GM19043 (cell line): ENCODE results near the gene SRP68.
"Not testable (repeated sequence)": the region's sequence is repeated elsewhere in the genome, so short reads cannot be mapped to it uniquely, and the experiment has no call there.

Source experiments
- ATAC-seq: cut with Tn5 transposase; IDR thresholded peaks from one replicate; pipeline ENCODE4 v1.9.1; 2021; ENCODE audit warnings: low read depth; ENCODE audit not compliant: unreplicated experiment

SRP68 gene

DNA sequence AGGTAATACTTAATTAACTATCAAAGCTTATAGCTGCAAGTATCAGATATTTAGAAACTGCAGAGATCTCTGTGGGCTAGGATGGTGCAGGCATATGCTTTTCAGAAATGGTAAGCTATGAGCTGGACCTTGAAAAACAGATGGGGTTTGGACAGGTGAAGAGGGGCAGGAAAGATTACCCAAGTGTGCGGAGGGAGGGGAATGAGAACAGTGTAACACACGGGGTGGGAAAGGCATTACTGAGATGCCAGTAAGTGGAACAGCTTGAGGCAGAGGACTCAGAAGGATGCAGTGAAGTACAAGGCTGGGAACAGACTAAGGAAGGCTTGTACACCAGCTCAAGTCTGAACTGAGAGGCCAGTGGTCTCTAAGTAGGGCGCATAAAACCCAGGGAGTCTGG, 23.1 kb downstream of the SRP68 start:
- ATAC-seq: no peak

DNA sequence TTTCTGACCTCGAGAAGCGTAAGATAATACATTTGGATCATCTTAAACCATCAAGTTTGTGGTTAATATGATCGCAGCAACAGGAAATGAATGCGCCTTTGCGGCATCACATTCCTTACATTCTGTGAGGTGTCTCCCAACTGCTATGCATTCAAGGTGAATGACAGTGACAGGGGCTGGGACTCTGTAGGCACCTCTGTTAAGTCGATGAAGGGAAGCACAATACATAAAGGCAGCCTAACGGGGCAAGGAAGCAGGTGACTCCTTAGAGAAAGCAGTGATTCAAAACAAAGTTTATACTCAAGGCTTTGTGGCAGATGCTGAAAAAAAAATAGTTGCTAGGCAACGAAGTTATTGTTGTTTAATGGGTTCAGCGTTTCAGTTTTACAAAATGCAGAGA, 23.6 kb downstream of the SRP68 start:
- no peak for ATAC-seq

DNA sequence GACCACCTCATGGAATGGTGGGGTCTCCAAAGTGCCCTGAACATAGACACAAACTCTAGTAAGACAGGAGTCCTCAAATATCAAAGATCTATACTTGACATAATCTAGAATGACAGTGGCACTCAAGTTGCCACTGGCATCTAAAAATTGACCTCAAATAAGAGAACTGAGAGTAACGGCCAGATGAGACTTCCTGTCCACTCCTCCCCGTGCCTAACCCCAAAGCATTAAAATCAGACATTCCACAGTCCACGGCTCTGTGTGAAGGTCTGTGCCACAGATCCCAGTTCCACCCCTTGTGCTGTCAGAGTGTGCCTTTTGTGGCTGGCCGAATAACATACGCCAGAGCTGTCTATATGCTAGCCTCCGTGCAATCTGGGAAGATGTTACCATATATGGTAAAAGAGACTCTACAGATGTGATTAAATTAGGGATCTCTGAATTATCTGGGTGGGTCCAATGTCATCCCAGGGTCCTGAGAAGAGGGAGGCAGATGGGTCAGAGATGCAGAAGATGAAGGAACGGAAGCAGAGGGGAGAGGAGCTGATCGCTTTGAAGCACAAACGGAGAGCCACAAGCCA, 24.2 kb downstream of the SRP68 start:
- no peak for ATAC-seq

DNA sequence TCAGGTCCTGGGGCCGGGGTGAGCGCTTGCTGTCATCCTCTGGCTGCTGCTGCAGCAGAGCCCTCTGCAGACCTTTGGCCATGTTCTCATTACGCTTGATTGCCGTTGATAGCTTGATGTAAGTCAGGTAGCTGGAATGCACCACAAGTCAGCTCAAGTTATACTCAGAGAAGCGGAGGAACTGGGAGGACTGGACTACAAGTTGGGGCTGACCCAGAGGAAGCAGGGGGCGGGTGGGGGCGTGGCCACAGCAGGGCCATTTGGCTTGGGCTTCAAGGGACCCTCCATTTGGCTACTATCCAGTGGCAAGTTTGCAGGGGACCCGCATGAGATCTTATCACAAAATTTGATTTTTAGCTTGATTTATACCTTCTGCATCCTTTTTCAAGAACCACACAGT, 26.3 kb downstream of the SRP68 start:
- no peak for ATAC-seq

DNA sequence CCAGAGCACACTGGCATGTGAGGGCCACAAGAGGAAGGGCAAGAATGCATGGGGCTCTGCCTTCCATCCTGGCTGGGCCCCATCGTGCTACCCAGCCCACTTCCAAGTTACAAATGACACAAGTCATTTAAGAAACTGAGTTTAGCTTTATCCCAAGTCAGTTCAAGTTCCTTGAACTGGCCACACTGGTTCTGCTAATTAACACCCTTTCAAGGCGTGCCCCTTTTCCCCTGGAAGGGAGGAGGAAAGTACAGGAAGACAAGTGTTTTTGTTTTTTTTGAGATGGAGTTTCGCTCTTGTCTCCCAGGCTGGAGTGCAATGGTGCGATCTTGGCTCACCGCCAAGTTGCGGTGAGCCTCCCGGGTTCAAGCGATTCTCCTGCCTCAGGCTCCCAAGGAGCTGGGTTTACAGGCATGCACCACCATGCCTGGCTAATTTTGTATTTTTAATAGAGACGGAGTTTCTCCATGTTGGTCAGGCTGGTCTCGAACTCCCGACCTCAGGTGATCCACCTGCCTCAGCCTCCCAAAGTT, 27.8 kb downstream of the SRP68 start:
- ATAC-seq: not testable (repeated sequence)

DNA sequence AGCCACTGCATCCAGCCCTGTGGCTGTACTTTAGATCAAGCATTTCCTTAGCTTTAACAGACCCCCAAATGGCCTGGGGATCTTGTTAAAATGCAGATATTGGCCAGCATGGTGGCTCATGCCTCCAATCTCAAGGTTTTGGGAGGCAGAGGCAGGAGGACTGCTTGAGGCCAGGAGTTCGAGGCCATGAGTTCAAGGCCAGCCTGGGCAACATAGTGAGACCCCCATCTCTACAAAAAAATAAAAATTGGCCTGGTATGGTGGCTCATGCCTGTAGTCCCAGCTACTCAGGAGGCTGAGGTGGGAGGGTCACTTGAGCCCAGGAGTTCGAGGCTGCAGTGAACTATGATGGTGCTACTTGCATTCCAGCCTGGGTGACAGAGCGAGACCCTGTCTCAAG, 29.4 kb downstream of the SRP68 start:
- not testable (repeated sequence) for ATAC-seq

DNA sequence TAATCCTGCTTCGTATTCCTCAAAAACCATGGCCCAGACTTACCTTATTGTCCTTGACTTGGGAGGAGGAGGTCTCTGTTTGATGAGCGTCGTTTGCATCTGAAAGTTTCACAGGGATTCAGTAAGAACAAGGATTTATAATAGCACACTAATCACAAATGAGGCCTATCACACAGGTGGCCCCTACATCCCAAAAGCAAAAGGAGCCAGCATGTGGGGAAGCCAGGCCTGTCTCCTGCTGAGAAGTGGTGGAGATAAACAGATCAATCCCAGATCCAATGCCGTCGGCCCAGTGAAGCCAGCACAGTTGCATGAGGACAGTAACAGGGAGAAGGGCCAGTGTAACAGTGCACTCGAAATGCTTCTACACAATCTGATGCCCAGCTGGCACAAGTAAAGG, 31.9 kb downstream of the SRP68 start:
- no peak for ATAC-seq

DNA sequence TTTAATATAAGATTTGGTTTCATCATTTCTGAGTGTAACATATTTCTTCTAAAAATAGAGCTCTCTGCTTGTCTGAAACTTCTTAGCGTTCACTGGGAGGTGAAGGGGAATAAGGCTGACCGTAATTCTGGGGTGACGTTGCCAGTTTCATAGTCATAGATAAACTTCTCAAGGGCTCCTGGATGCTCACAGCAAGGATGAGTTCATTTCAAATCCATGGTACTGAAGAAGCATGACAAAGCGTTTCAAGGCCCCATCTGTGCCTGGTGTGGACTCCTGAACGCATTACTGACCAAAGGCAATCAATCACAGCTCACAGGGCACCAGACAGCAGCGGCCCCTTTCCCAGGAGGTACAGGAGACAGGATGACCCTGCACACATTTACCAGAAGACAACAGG, 33.2 kb downstream of the SRP68 start:
- no peak for ATAC-seq

DNA sequence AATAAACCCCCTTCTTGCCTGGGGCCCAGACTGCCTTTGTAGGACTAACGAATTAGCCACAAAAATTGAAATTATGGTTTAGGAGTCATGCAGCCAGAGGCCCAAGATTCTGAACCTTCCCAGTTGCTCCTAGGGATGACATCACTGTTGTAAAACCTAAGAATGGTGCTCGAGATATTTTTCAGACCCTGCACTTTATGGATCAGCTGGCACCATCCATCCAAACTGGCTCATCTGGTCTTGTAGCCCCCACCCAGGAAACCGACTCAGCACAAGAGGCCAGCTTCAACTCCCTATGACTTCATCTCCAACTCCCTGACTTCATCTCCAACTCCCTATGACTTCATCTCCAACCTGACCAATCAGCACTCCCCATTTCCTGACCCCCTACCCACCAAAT, 34.3 kb downstream of the SRP68 start:
- ATAC-seq: no peak

DNA sequence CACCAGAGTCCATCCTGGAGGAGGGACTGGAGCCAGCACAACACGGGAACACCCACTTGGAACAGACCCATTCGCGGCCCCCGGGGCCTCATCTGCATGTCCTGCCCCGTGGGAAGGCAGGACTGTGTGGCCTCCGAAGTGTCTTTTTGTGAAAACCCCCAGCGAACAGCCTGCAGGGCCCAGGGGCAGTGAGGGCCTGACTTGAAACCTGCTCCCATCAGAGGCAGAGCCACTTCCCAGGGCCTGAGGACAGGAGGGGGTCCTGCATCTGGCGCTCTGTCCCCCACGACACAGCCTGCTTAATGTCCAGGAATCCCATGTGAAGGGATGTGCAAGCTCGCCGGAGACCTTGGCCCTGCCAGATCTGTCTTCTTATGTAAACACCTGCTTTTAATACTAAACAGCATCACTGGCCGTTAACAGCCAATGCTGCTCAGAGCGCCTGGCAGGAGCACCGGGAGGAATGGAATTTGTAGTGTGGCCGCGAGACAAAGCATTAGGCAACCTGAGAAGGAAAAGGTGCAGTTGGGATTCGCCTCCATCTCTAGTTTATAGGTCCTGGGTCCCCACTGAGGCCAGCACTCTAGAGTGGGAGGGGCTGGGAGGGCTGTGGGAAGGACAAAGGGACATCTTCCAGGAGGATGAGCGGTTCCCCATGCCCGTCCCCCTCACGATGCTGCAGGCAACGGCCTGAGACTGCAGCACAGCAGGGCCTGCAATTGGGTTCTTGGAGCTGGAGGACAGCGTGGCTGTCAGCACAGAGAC, 35.6 kb downstream of the SRP68 start:
- ATAC-seq: no peak

DNA sequence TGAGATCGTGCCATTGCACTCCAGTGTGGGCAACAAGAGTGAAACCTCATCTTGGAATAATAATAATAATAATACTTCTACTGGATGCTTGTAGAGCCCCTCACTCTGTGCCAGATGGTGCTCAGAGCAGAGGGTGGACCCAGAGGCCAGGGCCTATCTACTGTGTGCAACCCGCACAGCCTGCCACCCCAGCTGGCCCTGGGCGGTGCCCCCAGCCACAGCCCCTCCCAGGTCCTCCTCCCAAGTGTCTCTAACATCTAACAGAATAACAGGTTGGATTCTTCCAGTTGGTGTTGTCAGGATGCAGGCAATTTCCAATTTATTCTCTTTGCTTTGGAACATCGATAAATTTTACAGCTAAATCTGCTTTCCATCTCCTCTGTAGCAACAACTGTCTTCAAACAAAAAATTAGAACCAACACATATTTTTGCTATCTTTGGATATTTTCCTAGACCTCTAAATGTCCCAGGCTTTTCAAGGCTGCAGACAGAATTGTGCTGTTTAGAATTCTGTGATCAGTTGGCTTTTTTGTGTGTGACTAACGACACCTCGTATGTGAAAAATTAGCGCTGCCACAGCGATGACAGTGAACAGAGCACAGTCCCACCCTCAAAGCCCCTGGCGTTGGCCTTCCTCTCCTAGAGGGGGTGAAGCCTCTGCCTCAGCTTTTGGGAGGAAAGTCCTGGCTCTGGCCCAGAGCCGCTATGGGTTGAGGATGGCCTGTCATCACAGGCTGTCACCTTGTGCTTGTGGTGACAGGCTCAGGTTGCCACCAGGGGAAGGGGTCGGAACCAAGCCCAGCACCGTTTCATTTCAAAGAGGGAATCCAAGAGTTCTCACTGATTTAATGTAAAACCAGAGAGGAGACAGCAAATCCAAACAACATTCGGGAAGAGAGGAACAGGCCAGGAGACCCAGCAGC, 37.6 kb downstream of the SRP68 start:
- no peak for ATAC-seq

DNA sequence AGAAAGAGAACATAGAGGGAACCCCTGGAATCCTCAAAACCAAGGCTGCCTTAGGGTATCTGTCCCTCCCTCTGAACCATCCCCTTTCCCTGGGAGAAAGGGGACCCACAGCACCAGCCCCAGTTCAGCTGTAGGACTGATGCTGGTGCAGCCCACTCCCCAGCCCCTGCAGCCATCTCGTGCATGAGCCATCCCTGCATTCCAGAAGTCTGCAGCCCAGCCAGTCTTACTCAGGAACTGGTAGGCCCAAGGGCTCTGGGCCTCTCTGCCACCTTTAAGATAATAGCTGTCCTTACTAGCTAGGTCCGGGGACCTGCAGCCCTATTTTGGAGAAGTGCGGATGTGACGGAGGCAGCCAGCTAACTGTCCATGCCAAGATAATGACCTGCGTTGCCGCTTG, 39.2 kb downstream of the SRP68 start:
- ATAC-seq: no peak

DNA sequence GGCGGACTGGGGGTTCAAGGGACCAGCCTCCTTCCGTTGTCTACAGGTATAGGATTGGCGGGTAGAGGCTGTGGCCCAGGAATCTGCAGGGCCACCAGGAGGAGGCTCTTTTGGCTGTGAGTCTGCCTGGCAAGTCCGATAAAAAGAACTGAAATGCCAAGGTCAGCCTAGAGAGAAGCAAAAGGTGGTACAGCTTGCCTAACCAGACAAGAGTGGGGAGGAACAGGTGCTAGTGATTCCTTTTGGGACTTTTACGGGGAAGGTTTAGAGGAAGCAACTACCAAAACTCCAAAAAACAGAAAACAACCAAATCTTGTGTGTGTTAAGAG, 39.6 kb downstream of the SRP68 start:
- ATAC-seq: no peak

DNA sequence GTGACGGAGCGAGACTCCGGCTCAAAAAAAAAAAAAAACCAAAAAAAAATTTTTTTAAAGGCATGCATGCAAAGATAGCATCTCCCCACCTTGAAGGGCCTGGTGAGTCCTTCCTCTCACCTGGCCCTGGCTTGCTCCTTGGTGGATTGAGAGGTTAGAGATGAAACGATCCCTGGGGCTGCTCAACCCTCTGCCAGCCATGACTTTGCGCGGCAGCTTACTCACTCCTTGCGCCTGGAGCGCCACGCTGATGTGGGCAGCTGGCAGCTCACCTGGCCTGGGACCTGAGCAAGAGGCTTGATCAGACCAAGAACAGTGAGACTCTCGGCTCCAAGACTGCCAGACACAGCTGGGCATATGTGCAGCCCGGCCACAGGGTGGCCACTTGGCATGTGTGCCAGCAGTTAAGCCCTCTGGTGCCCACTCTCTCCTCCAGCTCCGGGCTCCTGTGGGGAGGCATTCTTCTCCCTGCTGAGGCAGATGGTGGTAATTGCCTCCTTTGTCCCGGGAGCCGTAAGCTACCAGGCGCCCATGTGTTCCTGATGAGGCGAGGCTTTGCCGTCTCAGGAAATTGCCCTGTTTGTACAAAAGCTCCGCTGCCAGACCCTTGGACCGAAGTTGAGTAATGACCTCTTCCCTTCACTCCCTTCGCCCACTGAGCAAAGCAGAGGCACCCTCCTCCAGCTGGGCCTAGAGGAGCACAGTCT, 40.1 kb downstream of the SRP68 start:
- ATAC-seq: no peak

DNA sequence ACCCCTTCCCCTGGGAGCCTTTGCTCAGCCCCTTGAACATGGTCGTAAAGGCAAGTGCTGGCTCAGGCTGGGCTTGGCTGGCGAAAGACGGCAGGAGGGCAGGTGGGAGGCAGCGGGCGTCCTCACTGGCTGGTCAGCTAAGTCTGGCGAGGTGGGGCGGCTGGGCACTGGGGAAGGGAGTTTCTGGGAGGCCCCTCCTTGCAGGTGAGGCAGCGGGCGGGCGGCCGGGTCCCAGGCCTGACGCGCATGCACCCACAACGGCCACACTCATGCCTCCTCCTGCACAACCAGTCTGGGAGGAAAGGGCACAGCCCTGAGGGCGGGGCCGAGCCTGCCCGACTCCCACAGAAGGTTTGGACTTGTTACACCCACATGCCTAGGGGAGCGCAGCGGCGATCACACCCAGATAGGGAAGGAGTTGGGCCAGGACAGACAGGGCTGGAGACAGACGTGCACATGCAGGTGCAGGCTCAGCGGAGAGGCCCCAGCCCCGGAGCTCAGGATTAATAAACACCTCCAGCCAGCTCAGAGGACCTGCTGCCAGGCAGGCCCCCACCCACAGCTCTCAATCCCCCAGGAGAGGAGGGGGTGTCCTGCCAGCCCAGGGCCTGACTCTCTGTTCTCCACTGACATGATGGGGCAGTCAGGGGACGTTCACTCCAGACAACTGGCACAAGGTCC, 45.0 kb downstream of the SRP68 start, which contains the start of gene EVPL:
Gene EVPL (minus strand): TSS at position 148 of the 681 bp plus-strand sequence. CDS start 108 bp downstream, at position 40.
- no peak for ATAC-seq

DNA sequence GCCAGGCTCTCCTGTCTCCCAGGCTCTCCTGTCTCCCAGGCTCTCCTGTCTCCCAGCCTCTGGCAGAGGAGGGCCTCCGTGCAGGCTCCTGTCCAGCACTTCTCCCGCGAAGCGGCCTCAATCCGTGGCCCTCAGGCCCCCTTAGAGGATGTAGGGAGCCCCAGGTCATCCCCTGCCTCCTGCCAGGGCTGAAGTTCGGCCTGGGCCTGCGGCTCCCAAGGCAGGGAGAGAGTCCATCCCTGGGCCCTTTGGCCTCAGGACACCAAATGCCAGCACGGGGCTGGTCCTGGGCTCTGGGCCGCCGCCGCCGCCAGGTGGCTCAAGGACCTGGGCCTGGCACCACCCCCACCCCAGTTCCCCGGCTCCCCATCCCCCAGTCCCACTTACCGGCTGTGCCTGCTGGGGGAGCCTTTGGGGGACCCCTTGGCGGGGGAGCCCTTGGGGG, 45.6 kb downstream of the SRP68 start:
- no peak for ATAC-seq

DNA sequence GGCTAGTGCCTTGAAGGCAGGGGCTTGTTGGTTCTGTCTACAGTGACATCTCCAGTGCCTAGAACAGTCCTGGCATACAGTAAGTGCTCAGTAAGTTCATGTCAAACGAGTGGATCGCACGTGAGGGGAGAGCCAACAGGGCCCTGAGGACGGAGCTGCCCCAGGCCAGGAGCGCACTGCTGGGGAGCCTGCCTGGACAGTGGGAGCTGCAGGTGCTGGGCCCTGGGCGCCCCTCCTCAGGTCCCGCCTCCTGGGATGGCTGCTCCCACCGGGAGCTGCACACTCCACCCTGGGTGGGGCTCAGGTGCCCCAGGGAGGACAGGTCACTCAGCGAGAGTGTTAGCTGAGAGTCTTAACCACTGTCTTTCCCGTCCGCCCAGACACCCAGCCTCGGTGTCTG, 47.0 kb downstream of the SRP68 start:
- no peak for ATAC-seq

DNA sequence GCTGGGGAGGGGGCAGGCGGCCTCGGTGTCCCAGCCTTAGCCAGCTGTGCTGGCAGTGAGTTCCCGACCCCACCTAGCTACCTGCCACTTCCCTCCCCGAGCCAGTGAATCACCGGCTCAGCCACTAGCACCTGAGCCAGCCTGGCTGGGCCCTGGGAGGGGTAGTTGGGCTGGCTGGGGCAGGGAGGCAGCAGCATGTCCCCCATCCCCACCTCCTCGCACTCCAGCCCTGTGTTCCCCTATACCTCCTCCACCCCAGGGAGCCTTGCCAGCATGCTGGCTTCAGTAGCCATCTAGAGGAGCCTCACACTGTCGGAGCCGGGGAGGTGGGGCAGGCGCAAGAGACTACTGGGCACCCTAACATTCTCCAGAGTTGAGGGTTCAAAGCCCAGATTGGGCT, 48.0 kb downstream of the SRP68 start:
- no peak for ATAC-seq

DNA sequence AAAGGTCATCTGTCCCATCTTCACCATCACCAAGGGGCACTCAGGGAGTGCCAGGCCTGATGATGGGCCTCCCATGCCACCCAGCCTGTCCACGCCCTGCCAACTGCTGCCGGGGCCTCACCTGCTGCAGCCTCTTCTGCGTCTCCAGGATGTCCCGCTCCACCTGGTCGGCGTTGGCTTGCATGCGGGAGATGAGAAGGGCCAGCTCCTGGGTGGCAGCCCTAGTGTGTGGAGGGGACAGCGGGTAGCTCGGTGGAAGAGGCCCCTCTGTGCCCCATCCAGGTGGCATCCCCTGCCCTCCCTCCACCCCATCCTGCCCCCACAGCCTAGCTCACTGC, 48.4 kb downstream of the SRP68 start:
- ATAC-seq: no peak
